HAP-1 (cell line): ENCODE results near the gene NEK7.
"Not testable (repeated sequence)": the region's sequence is repeated elsewhere in the genome, so short reads cannot be mapped to it uniquely, and the experiment has no call there.

Experiments used
- DNase-seq, 2 experiments: peaks; one replicate each; pipeline ENCODE4 v3.0.0-alpha.2; 2016 to 2020; ENCODE audit warnings: low spot score in 2 of 2
- H3K27me3 ChIP-seq: fragments of 250-450 bp; sonication (Bioruptor Pico); 2 replicates; pipeline ENCODE4 v1.5.1; 2020; ENCODE audit warnings: low read depth, mild to moderate bottlenecking, moderate library complexity
- H3K36me3 ChIP-seq: fragments of 250-450 bp; sonication (Bioruptor Pico); replicated peaks from 2 replicates; pipeline ENCODE4 v1.5.1; 2020; ENCODE audit warnings: mild to moderate bottlenecking
- H3K4me1 ChIP-seq: fragments of 250-450 bp; sonication (Bioruptor Pico); 2 replicates; pipeline ENCODE4 v1.5.1; 2020; ENCODE audit warnings: mild to moderate bottlenecking
- H3K4me3 ChIP-seq: fragments of 250-450 bp; sonication (Bioruptor Pico); 2 replicates; pipeline ENCODE4 v1.5.1; 2020; ENCODE audit warnings: mild to moderate bottlenecking, moderate library complexity
- H3K9me3 ChIP-seq: fragments of 250-450 bp; sonication (Bioruptor Pico); 2 replicates; pipeline ENCODE4 v1.5.1; 2020; ENCODE audit warnings: mild to moderate bottlenecking, moderate library complexity
- in situ Hi-C: fragments of 300-500 bp; cut with MboI; formaldehyde crosslinking; loops from 3 replicates; pipeline ENCODE4 v1.14.3; 2020; ENCODE audit warnings: low sequenced_read_pairs, inconsistent platforms, mixed read lengths

Gene NEK7

DNA sequence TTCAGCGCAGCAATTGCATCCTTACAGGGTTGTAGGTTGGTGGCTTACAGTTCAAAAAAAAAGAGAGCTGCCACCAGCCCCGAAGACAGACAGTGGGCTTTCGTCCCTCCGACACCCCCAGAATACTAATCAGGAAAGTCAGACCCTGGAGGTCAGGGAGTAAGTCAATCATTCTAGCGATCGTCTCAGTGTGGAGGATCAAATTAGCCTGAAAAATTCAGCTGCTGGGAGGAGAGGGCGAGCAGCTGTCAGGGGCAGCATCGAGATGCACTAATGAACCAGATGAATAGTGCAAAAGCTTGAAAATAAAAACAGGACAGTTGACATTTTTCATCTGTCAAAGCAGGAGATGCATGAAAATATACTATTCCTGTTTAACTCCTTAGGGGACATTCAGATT lies 138.4 kb downstream of the NEK7 start:
- no peaks in the 10 kb centered on the region for H3K36me3 ChIP-seq
- peaks cover 24% of the 10 kb centered on the region for H3K4me1 ChIP-seq
- no peak overlapping the region for H3K4me3 ChIP-seq
- H3K9me3 ChIP-seq: no peaks in the 10 kb centered on the region
- no peaks in the 10 kb centered on the region for H3K27me3 ChIP-seq
- no peak for DNase-seq
- in situ Hi-C loops: no loop called here

GRCh38 chr1:198295971-198296370 lies 139.2 kb downstream of the NEK7 start:
- no peaks in the 10 kb centered on the region for H3K9me3 ChIP-seq
- no peaks in the 10 kb centered on the region for H3K27me3 ChIP-seq
- H3K4me1 ChIP-seq: peaks cover 24% of the 10 kb centered on the region
- in situ Hi-C loops: no loop called here
- DNase-seq: peak in 1 of 2 experiments; percentile 10
- H3K4me3 ChIP-seq: no peak overlapping the region
- no peaks in the 10 kb centered on the region for H3K36me3 ChIP-seq

GRCh38 chr1:198297281-198297680 lies 140.5 kb downstream of the NEK7 start:
- no peaks in the 10 kb centered on the region for H3K36me3 ChIP-seq
- H3K4me3 ChIP-seq: no peak overlapping the region
- peaks cover 24% of the 10 kb centered on the region for H3K4me1 ChIP-seq
- no peaks in the 10 kb centered on the region for H3K9me3 ChIP-seq
- no peaks in the 10 kb centered on the region for H3K27me3 ChIP-seq
- DNase-seq: no peak
- in situ Hi-C loops: no loop called here

DNA sequence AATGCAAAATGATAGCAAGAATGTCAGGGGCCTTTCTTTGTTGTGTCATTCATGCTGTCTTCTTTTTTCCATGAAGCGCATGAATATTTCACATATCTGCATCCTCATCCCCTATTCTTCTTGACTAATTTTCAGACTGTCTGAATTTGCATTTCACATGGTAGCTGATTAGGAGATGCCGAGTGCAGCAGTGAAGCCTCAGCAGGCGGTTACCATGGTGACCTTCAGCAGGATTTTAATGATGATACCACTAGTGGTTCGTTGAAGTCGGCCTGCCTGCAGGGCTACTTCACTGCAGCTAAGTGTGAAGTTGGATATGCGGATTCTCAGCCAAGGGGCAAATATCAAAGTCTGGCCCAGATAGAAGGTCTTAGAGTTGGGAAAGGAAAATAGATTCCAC lies 141.8 kb downstream of the NEK7 start:
- Histone ChIP-seq H3K27me3 (no peaks in the 10 kb centered on the region), H3K9me3 (no peaks in the 10 kb centered on the region), H3K4me3 (no peak overlapping the region), H3K36me3 (no peaks in the 10 kb centered on the region), H3K4me1 (peaks cover 24% of the 10 kb centered on the region)
- in situ Hi-C loops: no loop called here
- DNase-seq: peak; percentile 56 to 67

GRCh38 chr1:198300451-198300850 lies 143.7 kb downstream of the NEK7 start:
- H3K36me3 ChIP-seq: no peaks in the 10 kb centered on the region
- H3K9me3 ChIP-seq: no peaks in the 10 kb centered on the region
- H3K4me1 ChIP-seq: peaks cover 32% of the 10 kb centered on the region
- in situ Hi-C loops: no loop called here
- H3K4me3 ChIP-seq: no peak overlapping the region
- no peaks in the 10 kb centered on the region for H3K27me3 ChIP-seq
- no peak for DNase-seq

GRCh38 chr1:198304431-198304830 lies 147.6 kb downstream of the NEK7 start:
- DNase-seq: peak in 1 of 2 experiments; percentile 42
- in situ Hi-C loops: no loop called here
- Histone ChIP-seq H3K4me3 (no peak overlapping the region), H3K36me3 (no peaks in the 10 kb centered on the region), H3K9me3 (no peaks in the 10 kb centered on the region), H3K4me1 (peaks cover 10% of the 10 kb centered on the region), H3K27me3 (no peaks in the 10 kb centered on the region)

- DNase-seq, H3K9me3 ChIP-seq, in situ Hi-C loops, H3K4me3 ChIP-seq, H3K27me3 ChIP-seq, H3K36me3 ChIP-seq: not testable (repeated sequence)
- peaks cover 26% of the 10 kb centered on the region for H3K4me1 ChIP-seq
Measured at GRCh38 chr1:198314817-198315216, 158.0 kb downstream of the NEK7 start.

DNA sequence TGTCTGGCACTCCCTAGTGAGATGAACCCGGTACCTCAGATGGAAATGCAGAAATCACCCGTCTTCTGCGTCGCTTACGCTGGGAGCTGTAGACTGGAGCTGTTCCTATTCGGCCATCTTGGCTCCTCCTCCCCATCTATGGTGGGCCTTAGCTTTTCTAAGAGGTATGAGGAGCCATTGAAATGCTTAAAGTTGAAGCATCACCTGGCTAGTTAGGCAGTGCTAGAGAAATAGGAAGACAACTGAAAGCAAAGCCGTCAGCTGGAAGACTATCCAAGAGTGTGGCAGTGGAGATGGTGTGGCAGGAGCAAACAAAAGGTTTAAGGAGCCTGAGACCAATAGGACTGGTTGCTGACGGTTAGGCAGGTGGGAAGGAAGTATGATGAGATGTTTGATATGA lies 158.5 kb downstream of the NEK7 start:
- H3K4me3 ChIP-seq, H3K27me3 ChIP-seq, in situ Hi-C loops, DNase-seq, H3K36me3 ChIP-seq, H3K9me3 ChIP-seq: not testable (repeated sequence)
- peaks cover 26% of the 10 kb centered on the region for H3K4me1 ChIP-seq

DNA sequence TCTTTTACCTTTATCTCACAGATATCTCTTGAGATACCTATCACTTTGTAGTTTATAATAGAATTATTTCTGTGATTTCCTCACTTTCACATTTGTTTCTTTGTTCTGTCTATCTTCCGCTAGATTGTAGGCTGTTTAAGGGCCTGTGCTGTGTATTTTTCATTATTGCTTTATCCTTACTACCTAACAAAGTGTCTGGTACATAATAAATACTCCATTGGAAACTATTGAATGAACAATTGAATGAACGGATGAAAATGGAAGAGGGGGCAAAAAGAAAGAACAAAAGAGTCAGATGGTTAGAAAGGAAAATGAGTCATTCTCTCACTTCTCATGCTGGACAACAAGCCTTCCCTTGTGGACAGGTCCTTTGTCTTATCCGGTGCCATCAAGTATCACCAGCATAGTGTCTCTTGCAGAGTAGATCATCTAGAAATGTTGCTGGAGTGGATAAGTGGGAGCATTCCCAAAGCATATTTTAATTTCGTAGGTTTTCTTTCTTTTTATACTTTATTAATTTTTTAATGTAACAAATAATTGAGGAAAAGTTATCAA lies 159.8 kb downstream of the NEK7 start:
- H3K4me3 ChIP-seq: no peak overlapping the region
- no peaks in the 10 kb centered on the region for H3K27me3 ChIP-seq
- DNase-seq: no peak
- H3K36me3 ChIP-seq: no peaks in the 10 kb centered on the region
- in situ Hi-C loops: no loop called here
- peaks cover 26% of the 10 kb centered on the region for H3K4me1 ChIP-seq
- no peaks in the 10 kb centered on the region for H3K9me3 ChIP-seq

DNA sequence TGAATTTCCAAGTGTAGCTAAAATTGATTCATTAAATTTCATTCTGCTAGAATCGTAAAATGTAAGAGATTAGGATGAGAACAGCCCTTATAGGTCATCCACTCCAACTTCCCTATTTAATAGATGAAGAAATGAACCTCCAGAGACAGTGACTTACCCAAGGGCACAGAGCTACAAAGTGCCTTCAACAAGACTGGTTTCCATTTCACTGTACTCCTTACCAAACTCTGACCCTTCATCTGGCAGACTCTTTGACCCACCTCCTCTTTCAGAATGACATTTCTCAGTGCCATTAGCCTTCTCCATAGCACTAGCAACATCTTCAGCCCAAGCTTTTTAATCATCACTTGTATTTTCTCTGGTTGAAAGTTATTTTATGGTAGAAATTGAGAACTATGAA lies 161.3 kb downstream of the NEK7 start:
- no peak for DNase-seq
- Histone ChIP-seq H3K36me3 (no peaks in the 10 kb centered on the region), H3K4me1 (peaks cover 26% of the 10 kb centered on the region), H3K27me3 (no peaks in the 10 kb centered on the region), H3K4me3 (no peak overlapping the region), H3K9me3 (no peaks in the 10 kb centered on the region)
- in situ Hi-C loops: no loop called here

DNA sequence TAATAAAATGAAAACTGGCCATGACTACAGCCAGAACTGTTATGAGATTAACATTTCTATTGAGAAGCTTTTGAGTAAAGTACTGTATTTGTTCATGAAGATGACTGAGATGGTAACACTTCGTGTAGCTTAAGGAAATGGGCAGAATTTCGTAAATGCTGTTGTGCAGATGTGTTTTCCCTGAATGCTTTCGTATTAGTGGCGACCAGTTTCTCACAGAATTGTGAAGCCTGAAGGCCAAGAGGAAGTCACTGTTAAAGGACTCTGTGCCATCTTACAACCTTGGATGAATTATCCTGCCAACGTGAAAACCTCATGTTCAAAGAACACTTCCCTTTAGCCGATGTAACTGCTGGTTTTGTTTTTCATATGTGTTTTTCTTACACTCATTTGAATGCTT lies 164.0 kb downstream of the NEK7 start:
- H3K27me3 ChIP-seq: no peaks in the 10 kb centered on the region
- H3K9me3 ChIP-seq: no peaks in the 10 kb centered on the region
- in situ Hi-C loops: no loop called here
- H3K4me1 ChIP-seq: peaks cover 25% of the 10 kb centered on the region
- H3K4me3 ChIP-seq: no peak overlapping the region
- H3K36me3 ChIP-seq: no peaks in the 10 kb centered on the region
- no peak for DNase-seq

DNA sequence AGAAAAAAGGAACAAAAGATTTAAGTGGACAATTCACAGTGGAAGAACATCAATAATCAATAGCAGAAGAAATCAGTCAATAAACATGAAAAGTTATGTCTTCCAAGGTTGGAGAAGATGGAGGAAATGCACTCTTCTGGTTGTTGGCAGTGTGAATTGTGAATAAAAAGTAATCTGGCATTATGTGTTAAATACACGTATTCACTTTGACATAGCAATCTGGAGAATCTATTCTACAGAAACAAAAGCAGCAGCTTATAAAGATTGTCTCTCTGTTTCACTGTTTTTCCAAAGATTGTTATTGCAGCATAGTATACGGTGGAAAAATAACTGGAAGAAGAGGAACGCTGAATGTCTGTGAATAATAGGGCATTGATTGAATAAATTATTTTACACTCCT lies 169.4 kb downstream of the NEK7 start:
- no peaks in the 10 kb centered on the region for H3K36me3 ChIP-seq
- no peak overlapping the region for H3K4me3 ChIP-seq
- H3K27me3 ChIP-seq: no peaks in the 10 kb centered on the region
- H3K4me1 ChIP-seq: peaks cover 3% of the 10 kb centered on the region; the same call in 1 of the 2 replicates
- in situ Hi-C loops: no loop called here
- DNase-seq: peak in 1 of 2 experiments; percentile 5
- no peaks in the 10 kb centered on the region for H3K9me3 ChIP-seq

GRCh38 chr1:198326915-198327314 lies 170.1 kb downstream of the NEK7 start:
- Histone ChIP-seq H3K9me3 (no peaks in the 10 kb centered on the region), H3K36me3 (no peaks in the 10 kb centered on the region), H3K4me3 (no peak overlapping the region), H3K27me3 (no peaks in the 10 kb centered on the region), H3K4me1 (peaks cover 3% of the 10 kb centered on the region; the same call in 1 of the 2 replicates)
- in situ Hi-C loops: no loop called here
- DNase-seq: no peak

- Histone ChIP-seq H3K27me3 (no peaks in the 10 kb centered on the region), H3K4me3 (no peak overlapping the region), H3K9me3 (no peaks in the 10 kb centered on the region), H3K4me1 (peaks cover 3% of the 10 kb centered on the region; the same call in 1 of the 2 replicates), H3K36me3 (no peaks in the 10 kb centered on the region)
- no peak for DNase-seq
- in situ Hi-C loops: no loop called here
Measured at GRCh38 chr1:198328458-198329032, 171.7 kb downstream of the NEK7 start.
